Stimulated activated CD8-positive, alpha-beta memory T cell treated with anti-CD3 and anti-CD28 coated beads, Interleukin-12 subunit alpha, Interleukin-12 subunit beta, amount 100 ng/mL, for 1 hour (primary cell): ENCODE results near the gene SHROOM3.
"Not testable (repeated sequence)": the region's sequence is repeated elsewhere in the genome, so short reads cannot be mapped to it uniquely, and the experiment has no call there.

Experiments used
- DNase-seq: peaks from one replicate; pipeline ENCODE4 v3.0.0-alpha.2; 2020; ENCODE audit warnings: low read depth

SHROOM3 gene

DNA sequence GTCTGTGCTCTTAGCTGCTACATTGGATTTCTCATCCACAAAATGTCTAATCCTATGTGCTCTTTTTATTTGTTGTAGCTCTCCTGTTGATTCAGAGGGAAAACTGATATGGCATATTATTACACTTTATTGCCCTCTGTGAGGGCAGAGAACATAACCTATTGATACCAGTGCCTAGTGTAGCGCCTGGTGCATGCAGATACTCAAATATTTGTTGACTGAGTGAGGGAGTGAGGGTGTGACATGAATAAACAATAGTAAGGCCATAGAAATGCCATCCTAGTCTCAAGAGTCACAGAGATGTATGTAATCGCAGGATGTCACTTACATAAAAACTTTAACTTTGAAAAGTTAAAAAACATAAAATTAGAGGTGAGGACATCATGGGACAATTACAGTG lies 159.1 kb downstream of the SHROOM3 start:
- no peak for DNase-seq

DNA sequence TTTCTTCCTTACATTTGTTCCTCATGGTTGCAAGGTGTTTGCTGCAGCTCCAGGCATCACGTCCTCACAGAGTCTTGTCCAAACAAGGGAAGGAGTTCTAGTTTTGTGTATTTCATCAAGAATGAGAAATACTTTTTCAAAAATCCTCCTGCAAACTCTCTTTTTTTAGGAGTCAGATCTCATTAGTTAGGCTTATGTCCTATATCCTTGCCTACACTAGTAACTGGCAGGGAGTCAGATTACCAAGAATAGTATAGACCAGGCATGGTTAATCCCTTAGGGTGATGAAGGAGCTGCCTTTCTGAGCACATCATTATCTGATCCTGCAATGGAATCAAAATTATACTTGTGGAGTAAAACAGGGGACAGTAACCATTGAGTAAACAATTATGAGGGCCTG lies 160.4 kb downstream of the SHROOM3 start:
- DNase-seq: no peak

GRCh38 chr4:76596713-76597112 lies 161.7 kb downstream of the SHROOM3 start:
- DNase-seq: no peak

DNA sequence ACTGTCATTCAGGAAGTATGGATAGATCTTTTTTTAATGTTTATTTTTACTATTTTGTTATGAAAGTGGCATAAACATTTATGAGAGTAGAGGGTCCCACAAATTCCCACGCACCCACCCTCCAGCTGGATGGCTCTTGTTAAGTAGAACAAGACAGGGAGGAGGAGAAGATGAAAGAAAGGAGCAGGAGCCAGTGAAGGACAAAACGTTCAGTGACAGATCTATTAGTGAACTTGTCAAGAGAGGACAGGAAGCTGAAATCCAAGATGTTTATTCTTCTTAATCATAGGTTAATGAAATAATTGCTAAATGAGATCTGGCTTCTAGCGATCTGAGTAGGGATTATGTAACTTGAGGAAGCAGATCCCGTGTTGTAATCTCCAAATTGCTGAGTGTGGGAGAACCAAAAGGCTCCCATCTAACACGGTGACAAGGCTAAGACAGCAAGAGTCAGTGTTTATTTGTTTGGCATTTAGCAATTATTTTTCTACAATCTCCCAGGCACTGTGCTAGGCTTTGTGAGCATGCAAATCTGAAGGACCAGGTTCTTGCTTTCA lies 162.5 kb downstream of the SHROOM3 start:
- DNase-seq: no peak

- no peak for DNase-seq
These were observed 165.4 kb downstream of the SHROOM3 start for GRCh38 chr4:76600447-76600846.

- DNase-seq: no peak
These were observed 166.8 kb downstream of the SHROOM3 start for GRCh38 chr4:76601791-76602190.

- DNase-seq: no peak
These were observed 170.1 kb downstream of the SHROOM3 start for GRCh38 chr4:76605099-76605563.

DNA sequence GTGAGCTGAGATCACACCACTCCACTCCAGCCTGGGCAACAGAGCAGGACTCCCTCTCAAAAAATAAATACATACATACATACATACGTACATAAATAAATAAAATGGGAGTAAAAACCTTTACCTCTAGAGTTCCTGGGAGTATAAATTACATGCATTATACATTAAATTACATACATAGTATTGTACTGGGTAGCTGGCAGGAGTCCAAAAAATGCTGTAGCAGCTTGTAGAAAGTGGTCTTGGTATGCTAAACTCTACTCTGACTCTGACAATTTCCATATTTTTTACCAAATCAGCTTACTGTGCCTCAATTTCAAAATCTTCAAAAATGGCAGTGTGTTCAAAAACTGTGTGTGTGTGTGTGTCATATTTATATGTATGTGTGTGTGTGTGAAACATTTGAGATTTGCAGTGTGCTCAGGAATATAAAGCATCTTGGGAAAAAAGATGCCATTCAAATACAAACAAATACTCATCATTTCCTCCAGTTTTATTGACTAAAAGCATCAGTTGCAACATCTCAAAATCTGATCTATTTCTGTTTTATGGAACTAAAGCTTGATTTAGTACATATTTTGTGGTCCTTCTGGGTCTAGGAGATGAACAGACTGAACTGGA lies 171.7 kb downstream of the SHROOM3 start:
- no peak for DNase-seq

DNA sequence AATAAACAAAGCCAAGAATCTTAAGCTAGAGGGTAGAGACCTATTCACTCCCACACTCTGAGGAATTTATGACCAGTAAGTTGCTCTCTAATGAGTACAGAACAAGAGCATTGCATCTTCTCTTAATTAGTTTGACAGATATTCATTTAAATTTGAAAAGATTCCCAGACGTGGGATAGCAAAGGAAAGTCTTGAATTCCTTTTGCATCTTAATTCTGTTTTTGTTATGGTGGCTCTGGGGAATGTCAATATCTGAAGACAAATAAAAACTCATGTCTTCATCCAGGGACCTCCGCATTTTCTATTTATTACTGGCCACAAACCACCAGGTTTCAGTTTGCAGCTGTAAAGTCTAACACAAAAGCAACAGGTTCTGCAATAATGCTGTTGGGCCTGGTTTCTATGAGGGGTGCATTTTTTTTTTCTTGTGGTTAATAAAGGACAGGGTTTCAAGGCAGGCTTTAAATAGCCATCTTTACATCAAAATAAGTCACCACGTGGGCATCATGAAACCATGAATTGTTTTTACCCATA lies 172.3 kb downstream of the SHROOM3 start:
- no peak for DNase-seq

DNA sequence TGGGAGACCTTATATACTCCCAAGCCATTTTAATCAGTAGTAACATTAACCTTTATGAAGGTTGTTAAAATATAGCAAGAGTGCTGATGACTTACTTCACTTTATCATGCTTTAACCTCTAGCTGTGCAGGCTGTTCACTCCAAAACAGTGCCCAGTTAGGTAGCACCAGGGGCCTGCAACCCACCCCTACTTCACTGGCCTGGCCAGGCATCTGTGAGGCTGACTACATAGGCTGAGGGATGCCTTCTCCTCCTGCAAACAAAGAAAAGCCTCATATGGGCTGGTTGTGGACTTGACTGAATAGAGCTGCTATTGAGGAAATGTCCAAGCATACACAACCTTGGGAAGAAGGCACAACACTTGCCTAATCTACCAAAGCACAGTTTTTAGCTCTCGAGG lies 172.8 kb downstream of the SHROOM3 start:
- no peak for DNase-seq

DNA sequence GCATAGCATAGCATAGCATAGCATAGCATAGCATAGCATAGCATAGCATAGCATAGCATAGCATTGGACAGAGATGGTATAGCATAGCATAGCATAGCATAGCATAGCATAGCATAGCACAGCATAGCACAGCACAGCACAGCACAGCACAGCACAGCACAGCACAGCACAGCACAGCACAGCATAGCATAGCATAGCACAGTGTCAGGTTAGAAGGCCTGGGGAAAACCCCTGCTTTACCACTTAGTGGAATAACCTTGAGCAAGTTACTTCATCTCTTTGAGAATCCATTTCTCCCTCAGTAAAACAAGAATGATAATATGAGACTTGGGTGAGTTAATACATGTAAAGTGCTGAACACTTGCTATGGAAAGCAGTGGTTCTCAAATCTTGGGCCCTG lies 173.5 kb downstream of the SHROOM3 start:
- DNase-seq: not testable (repeated sequence)

- no peak for DNase-seq
These were observed 175.9 kb downstream of the SHROOM3 start for GRCh38 chr4:76610751-76611547.

GRCh38 chr4:76611616-76612207 lies 176.7 kb downstream of the SHROOM3 start:
- DNase-seq: no peak

GRCh38 chr4:76614589-76614988 lies 179.6 kb downstream of the SHROOM3 start:
- DNase-seq: no peak

DNA sequence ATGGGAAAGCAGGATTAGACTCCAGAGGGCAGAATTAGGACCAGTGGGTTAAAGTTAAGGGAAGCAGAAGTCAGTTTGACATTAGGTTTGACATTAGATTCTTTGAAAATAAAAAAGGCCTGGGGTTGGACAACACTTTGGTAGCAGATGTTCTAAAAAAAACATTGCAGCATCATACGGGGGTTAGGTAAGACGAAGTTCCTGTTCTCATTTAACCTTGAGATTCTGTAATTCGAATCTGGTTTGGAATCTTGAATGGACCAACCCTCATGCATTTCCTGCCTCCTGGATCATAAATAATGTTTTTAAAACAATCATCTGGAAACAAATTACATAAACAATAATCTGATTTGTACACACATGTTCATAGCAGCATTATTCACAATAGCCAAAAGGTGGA lies 181.0 kb downstream of the SHROOM3 start:
- no peak for DNase-seq

DNA sequence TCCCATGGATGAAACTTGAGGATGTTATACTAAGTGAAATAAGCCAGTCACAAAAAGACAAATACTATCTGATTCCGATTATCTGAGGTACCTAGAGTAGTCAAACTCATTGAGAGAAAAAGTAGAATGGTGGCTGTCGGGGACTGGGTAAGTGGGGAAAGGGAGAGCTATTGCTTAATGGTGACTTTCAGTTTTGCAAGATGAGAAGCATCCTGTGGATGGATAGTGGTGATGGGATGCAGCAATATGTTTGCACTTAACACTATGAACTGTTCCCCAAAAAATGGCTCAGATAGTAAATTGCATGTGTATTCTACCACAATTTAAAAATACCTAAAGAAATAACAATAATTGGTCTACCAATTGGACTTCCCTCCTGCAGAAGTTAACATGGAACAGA lies 181.5 kb downstream of the SHROOM3 start:
- no peak for DNase-seq

GRCh38 chr4:76620723-76621468 lies 185.9 kb downstream of the SHROOM3 start:
- no peak for DNase-seq

- DNase-seq: no peak
These were observed 187.1 kb downstream of the SHROOM3 start for GRCh38 chr4:76622126-76622525.

GRCh38 chr4:76622717-76623116 lies 187.7 kb downstream of the SHROOM3 start:
- no peak for DNase-seq

DNA sequence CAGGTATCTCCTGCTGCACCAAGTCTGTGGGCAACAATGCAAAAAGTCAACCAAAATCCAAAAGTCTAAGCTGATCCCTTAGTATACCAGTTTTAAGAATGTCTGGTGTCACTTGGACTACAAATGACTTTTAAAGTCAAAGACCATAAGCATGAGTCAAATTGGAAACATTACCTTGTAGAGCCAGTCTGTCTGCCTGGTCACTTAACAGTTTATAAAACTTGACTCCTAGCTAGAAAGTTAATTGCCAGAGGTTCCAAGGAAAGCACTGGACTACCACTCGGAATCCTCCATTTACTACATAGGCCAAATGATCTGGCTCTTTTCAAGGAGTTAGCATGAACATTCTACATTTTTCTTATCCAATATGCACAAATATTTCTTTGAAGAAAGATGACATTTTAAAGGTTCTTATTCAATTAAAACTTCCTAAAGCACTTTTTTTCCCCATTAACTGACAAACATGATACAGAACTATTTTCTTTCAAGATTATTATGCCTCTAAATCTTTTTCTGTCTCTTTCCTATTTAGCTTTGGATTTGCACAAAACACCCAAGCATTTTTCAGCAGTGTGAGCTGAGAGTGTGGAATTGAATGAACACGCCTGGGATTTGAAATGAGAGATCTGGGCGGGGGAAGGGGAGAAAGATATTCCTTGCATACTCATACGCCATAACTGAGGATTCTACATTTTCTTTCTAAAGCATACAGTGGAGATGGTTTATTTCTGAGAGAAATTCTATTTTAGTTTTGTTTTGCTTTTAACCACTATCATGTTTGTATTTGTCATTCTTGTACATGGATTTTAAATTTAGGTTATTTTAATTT lies 188.4 kb downstream of the SHROOM3 start:
- DNase-seq: no peak

GRCh38 chr4:76624241-76624681 lies 189.2 kb downstream of the SHROOM3 start:
- no peak for DNase-seq
